UCSD-AML1 (cell line): ENCODE data around the gene XRCC6.
"Not testable (repeated sequence)": the region's sequence is repeated elsewhere in the genome, so short reads cannot be mapped to it uniquely, and the experiment has no call there.

ENCODE experiments used
- DNase-seq: peaks from one replicate; lab custom pipeline; 2025; ENCODE audit not compliant: unreplicated experiment; lab: John Stamatoyannopoulos, UW

The XRCC6 gene

GRCh38 chr22:41598081-41598480 lies 23.0 kb upstream of the XRCC6 start:
- DNase-seq, result no peak

DNA sequence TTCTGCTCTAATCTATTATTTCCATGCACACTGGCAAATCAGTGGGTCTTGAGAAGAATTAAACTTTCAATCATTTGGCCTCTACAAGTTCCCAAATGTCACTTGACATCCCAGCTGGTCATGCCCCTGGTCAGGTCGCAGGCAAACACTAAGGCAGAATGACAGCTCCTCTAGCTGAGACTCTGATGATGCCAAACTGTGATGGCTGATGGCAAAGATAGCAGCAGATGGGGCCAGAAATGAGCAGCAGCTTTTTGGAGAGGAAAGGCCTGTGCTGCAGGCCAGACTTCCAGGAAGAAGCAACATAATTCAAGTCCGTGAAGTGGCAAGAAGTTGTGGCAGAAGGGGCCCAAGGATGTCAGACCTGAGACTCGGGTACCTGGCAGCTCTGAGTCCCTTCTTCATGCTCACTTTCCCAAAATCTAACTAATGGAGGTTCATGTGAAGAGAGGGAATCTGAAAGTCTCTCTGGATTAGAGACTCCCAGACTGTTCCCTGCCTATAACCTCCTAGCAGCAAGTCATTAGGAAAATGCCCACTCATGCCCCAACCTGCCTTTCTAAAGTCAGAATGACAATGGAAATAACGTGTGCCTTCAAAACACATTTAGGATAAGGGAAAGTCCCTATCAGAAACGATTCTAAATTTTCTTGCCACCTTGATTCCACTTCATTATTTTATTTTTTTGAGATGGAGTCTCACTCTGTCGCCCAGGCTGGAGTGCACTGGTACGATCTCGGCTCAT lies 22.0 kb upstream of the XRCC6 start:
- DNase-seq, result no peak

GRCh38 chr22:41600976-41601375 lies 20.1 kb upstream of the XRCC6 start:
- DNase-seq, result no peak

DNA sequence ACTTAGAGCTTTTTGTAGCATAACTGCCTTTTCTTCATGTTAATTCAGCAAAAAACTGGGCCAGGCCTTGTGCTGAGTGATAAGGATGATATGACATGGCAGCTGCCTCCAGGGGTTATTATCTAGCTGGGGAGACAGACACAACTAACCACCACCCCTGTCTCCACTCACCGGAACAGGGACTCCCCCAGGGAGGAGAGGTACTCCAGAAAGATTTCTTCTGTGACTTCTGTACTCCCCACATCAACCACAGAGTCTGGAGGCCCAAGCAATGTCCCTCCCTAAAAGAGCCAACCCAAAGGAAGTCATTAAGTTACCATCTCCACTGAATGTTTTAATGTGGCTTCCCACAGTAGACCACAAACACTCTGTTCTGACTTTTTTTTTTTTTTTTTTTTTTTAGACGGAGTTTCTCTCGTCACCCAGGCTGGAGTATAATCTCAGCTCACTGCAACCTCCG lies 17.2 kb upstream of the XRCC6 start:
- DNase-seq, result no peak

DNA sequence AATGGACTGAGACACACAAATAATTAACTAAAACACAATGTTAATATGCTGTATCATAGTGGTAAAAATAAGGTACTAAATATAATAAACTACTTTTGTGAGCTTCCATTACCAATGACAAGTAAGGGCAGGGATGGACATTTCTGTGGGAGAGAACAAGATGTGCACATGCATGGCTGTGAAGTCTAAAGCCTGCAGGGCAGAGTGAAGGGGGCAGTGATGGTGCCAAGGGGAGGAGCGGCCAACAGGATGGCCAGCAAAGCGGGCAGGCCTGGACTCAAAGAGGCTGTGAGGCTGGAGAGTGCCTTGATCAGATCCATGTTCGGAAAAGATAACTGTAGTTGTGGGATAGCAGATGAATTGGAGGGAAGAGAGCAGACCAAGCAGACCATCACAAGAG lies 12.7 kb upstream of the XRCC6 start:
- no peak for DNase-seq

DNA sequence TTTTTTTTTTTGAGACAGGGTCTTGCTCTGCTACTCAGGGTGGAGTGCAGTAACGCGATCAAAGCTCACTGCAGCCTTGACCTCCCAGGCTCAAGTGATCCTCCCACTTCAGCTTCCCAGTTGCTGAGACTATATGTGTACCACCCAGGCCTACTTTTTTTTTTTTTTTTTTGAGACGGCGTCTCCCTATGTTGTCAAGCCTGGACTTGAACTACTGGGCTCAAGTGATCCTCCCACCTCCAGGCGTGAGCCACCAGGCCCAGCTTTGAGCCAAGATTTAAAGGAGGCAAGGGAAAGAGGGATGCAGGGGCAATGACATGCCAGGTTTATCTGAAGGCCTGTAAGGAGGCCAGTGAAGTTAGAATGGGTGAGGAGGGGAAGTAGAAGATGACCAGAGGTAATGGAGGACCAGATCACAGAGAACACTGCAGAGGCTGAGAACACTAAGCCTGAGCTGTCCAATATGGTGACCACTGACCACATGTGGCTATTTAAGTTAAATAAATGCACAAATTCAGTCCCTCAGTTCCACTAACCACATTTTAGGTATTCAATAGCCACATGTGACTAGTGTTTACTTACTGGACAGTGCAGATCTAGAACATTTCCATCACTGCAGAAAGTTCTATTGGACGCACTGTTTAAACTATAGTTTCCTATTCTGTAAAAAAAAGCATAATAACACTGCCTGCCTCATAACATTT lies 8.3 kb upstream of the XRCC6 start:
- no peak for DNase-seq

GRCh38 chr22:41613456-41613855 lies 7.6 kb upstream of the XRCC6 start:
- DNase-seq, result no peak

DNA sequence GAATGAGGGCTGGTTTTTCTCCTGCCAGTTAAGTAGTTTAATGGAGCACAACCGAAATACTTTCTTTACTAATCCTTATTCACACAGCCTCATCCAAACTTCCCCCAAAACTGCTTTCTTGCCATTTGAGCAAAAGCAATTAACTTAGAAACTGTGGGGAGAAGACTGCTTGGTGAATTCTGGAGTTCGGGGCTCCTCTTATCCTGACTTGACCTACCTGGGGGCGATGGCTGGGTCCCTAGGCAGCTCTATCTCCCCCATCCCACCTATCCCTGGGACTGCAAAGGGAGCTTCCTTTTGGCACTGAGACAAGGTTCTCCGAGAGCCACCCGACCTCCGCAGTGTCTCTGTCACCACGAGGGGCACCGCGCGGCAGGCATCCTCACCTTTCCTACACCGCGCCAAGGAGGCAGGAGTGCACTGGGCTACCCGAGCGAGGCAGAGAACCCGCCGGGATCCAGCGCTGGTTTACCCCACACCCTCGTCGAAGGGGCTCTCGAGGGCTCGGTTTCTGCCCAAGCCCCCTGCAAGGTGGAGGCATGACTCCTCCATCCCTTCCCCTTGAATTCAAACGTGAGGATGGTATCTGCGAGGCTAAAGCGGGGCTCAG lies 1.0 kb upstream of the XRCC6 start:
- DNase-seq, result peak; percentile 39

DNA sequence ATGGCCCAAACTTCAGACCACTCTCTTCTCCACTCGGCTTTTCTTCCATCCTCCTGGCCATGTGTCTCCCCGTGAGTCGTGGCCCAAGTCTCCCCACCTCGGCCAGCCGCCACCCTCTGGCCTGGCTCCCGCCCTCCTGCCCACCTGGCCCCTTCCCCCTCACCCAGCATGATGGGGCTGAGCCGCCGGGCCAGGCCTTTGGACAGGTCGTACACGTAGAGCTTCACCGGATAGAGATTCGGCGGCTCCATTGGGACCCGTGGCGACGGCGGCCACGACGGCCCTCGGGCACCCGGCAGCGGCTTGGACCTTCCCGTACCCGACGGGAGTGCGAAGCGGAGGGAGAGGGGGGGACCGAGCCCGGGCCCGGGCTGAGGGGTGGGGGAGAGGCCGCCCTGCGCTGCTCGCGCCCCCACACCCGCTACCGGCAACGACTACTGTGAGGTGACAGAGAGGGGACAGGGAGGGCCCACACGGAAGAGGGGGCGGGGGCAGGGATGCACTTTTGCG lies 451 bp upstream of the XRCC6 start, which contains the start of gene DESI1:
Gene DESI1, minus strand, starts transcription at position 455 of the 510 bp plus-strand sequence. Its CDS starts 204 bp downstream, at position 251.
- no peak for DNase-seq

GRCh38 chr22:41621911-41622179 lies 750 bp downstream of the XRCC6 start:
- no peak for DNase-seq

DNA sequence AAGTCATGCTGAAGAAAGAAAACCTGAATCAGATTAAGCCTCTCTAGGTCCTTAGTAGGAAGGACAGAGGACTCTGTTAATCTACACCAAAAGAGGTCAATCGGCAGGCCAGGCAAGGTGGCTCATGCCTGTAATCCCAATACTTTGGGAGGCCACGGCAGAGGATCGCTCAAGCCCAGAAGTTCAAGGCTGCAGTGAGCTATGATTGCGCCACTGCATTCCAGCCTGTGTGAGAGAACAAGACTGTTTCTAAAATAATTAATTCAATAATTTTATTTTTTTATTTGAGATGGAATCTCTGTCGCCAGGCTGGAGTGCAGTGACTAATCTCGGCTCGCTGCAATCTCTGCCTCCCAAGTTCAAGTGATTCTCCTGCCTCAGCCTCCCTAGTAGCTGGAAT lies 4.5 kb downstream of the XRCC6 start:
- no peak for DNase-seq

DNA sequence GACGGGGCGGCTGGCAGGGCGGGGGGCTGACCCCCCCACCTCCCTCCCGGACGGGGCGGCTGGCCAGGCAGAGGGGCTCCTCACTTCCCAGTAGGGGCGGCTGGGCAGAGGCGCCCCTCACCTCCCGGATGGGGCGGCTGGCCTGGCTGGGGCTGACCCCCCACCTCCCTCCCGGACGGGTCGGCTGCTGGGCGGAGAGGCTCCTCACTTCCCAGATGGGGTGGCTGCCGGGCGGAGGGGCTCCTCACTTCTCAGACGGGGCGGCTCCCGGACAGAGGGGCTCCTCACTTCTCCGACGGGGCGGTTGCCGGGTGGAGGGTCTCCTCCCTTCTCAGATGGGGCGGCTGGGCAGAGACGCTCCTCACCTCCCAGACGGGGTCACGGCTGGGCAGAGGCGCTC lies 10.0 kb downstream of the XRCC6 start:
- DNase-seq, result not testable (repeated sequence)

DNA sequence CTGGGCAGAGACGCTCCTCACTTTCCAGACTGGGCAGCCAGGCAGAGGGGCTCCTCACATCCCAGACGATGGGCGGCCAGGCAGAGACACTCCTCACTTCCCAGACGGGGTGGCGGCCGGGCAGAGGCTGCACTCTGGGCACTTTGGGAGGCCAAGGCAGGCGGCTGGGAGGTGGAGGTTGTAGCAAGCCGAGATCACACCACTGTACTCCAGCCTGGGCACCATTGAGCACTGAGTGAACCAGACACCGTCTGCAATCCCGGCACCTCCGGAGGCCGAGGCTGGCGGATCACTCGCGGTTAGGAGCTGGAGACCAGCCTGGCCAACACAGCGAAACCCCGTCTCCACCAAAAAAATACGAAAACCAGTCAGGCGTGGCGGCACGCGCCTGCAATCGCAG lies 10.5 kb downstream of the XRCC6 start:
- DNase-seq, result not testable (repeated sequence)

DNA sequence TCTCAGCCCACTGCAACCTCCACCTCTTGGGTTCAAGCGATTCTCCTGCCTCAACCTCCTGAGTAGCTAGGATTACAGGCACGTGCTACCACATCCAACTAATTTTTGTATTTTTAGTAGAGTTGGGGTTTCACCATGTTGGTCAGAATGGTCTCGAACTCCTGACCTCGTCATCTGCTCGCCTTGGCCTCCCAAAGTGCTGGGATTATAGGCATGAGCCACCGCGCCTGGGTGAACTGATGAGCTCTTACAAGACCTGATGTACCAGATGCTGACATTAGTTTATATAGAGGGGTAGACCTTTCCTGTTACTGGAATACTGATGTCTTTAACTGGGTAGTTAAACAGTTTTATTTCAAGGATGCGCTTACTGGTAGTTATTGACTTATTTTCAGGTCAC lies 13.5 kb downstream of the XRCC6 start:
- DNase-seq, result not testable (repeated sequence)

GRCh38 chr22:41636467-41636866 lies 15.4 kb downstream of the XRCC6 start:
- no peak for DNase-seq

DNA sequence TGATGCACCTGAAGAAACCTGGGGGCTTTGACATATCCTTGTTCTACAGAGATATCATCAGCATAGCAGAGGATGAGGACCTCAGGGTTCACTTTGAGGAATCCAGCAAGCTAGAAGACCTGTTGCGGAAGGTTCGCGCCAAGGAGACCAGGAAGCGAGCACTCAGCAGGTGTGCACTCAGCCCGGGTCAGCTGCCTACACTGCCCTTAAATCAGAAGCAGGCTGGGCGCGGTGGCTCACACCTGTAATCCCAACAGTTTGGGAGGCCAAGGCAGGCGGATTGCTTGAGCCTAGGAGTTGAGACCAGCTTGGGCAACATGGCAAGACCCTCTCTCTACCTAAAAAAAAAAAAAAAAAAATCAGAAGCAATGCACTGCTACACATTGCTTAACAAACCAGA lies 16.5 kb downstream of the XRCC6 start:
- not testable (repeated sequence) for DNase-seq

DNA sequence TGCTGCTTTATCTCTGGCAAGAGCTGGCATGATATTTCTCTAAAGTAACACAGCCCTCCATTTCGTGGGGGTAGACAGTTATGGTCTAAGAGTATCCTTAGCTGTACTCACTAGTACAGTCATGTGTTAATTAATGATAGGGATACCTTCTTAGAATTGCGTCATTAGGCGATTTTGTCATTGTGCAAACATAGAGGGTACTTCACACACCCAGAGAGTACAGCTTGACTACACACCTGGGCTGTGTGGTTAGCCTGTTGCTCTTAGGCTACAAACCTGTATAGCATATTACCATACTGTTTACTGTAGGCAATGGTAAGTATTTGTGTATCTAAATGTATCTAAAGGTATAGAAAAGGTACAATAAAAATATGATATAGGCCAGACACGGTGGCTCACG lies 17.0 kb downstream of the XRCC6 start:
- no peak for DNase-seq

- DNase-seq, result no peak
Observed at GRCh38 chr22:41638748-41639147, 17.7 kb downstream of the XRCC6 start.

GRCh38 chr22:41641854-41642253 lies 20.8 kb downstream of the XRCC6 start:
- DNase-seq, result no peak

DNA sequence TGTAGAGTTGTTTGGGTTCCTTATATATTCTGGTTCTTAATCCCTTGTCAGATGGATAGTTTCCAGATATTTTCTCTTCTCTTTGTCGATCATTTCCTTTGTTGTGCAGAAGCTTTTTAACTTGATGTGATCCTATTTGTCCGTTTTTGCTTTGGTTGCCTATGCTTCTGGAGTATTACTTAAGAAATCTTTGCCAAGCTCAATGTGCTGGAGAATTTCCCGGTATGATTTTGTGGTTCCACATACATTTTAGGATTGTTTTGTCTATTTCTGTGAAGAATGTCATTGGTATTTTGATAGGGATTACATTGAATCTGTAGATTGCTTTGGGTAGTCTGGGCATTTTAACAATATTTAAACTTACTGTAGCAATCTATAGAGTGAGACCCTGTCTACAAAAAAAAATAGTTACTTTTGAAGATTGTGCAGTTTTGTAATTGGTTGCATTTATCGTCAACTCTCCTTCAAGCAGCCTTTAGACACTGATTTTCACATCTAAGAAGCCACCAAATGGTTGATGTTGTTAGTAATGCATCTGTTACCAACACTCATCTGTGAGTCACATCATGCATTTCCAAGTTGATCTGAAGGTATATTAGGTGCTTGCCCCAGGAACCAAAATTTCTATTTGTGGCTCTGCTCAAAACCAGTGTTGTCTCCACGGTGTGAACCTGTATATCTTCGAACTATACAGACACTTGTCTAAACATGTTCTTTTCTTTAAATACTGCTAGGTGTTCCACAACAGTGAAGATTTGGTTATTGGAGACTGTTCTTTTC lies 21.4 kb downstream of the XRCC6 start:
- no peak for DNase-seq

GRCh38 chr22:41647771-41648170 lies 26.7 kb downstream of the XRCC6 start:
- no peak for DNase-seq
